Neural cell (in vitro differentiated cells): Measurements from ENCODE around the gene TMPRSS11A.

ENCODE experiments used
- CTCF ChIP-seq: fragments of 450-650 bp; IDR thresholded peaks from 2 replicates; pipeline ENCODE4 v1.5.1; 2014; ENCODE audit warnings: antibody characterized with exemption, mild to moderate bottlenecking, moderate library complexity; ENCODE audit not compliant: poor library complexity, severe bottlenecking
- EP300 ChIP-seq: fragments of 450-650 bp; conservative IDR thresholded peaks from 2 replicates; pipeline ENCODE4 v1.6.1; 2014; ENCODE audit warnings: antibody characterized with exemption, mild to moderate bottlenecking, moderate library complexity; ENCODE audit not compliant: poor library complexity, severe bottlenecking
- EZH2 ChIP-seq: fragments of 200-600, 300-800 bp; shearing (Covaris generic), sonication (generic); IDR thresholded peaks from 2 replicates; pipeline ENCODE4 v1.6.1; 2014; ENCODE audit warnings: antibody characterized with exemption, low read length, borderline replicate concordance, mild to moderate bottlenecking; ENCODE audit not compliant: insufficient read depth, poor library complexity, severe bottlenecking
- MXI1 ChIP-seq: fragments of 450-650 bp; conservative IDR thresholded peaks from 2 replicates; pipeline ENCODE4 v1.6.1; 2014; ENCODE audit warnings: antibody characterized with exemption, mild to moderate bottlenecking; ENCODE audit not compliant: poor library complexity, severe bottlenecking
- POLR2AphosphoS5 ChIP-seq: IDR thresholded peaks from 2 replicates; pipeline ENCODE4 v1.6.1; 2012
- REST ChIP-seq: IDR thresholded peaks from 2 replicates; pipeline ENCODE4 v1.6.1; 2012; ENCODE audit warnings: borderline replicate concordance
- SMC3 ChIP-seq: fragments of 450-650 bp; conservative IDR thresholded peaks from 2 replicates; pipeline ENCODE4 v1.6.1; 2014; ENCODE audit warnings: antibody characterized with exemption, mild to moderate bottlenecking, moderate library complexity; ENCODE audit not compliant: poor library complexity
- TAF1 ChIP-seq: IDR thresholded peaks from 2 replicates; pipeline ENCODE4 v1.6.1; 2012; ENCODE audit warnings: low read depth

GRCh38 chr4:67861513-67861912, 101.8 kb downstream of the TMPRSS11A start:
- TF ChIP-seq SMC3 (no peak), CTCF (no peak), EZH2 (no peak), REST (no peak), POLR2AphosphoS5 (no peak), EP300 (no peak), TAF1 (no peak), MXI1 (no peak)
